ENCODE data around the gene GDAP1L1.

DNA sequence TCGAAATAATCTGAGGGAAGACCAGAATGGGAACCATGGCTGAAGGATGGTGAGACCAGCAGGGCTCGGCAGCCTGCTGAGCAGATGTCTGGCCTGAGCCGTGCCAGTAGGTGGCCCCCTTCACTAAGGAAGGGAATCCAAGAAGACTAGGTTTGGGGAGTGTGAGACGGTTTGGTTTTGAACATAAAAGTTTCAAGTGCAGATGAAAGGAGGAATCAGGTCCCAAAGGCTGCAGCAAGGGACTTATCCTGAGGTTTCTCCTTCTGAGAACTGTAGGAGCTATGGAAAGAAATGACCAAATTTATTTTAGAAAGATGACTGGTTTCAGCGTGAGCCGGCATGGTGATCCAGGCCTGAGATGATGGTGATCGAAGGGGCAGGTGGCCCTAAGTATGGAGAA lies 32.0 kb upstream of the GDAP1L1 start:
- no peak for TF ChIP-seq CHD2 (IDR thresholded peaks at IDR 0.05; ENCODE audit: low read length, partially characterized antibody)
- TF ChIP-seq, protein P1, sequence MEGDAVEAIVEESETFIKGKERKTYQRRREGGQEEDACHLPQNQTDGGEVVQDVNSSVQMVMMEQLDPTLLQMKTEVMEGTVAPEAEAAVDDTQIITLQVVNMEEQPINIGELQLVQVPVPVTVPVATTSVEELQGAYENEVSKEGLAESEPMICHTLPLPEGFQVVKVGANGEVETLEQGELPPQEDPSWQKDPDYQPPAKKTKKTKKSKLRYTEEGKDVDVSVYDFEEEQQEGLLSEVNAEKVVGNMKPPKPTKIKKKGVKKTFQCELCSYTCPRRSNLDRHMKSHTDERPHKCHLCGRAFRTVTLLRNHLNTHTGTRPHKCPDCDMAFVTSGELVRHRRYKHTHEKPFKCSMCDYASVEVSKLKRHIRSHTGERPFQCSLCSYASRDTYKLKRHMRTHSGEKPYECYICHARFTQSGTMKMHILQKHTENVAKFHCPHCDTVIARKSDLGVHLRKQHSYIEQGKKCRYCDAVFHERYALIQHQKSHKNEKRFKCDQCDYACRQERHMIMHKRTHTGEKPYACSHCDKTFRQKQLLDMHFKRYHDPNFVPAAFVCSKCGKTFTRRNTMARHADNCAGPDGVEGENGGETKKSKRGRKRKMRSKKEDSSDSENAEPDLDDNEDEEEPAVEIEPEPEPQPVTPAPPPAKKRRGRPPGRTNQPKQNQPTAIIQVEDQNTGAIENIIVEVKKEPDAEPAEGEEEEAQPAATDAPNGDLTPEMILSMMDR (IDR thresholded peaks at IDR 0.05): peak; percentile 92
- TF ChIP-seq POLR2A (IDR thresholded peaks at IDR 0.05; ENCODE audit: low read length): no peak
- TF ChIP-seq, protein P2, sequence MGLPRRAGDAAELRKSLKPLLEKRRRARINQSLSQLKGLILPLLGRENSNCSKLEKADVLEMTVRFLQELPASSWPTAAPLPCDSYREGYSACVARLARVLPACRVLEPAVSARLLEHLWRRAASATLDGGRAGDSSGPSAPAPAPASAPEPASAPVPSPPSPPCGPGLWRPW (IDR thresholded peaks at IDR 0.05): no peak
